ENCODE measurements around the gene PDZD2. TPM values are rescaled to one million over a fixed set of nuclear protein-coding genes. Genes with fewer than 3 reads are reported as not detected.

The PDZD2 gene
- total and polyA plus RNA-seq, 2 donors (not counting 3 experiments of a cell fraction or from before 2014, with no cell fraction given) = 0.66 to 6.9 TPM

GRCh38 chr5:31625394-31625793, 13.5 kb upstream of the PDZD2 start:
- Histone ChIP-seq H3K9me3 (replicated peaks; ENCODE audit: control insufficient read depth, insufficient read depth, low read length) (no peaks in the 10 kb centered on the region), H3K9ac (replicated peaks; ENCODE audit: extremely low read depth, insufficient read depth, low read length) (no peak overlapping the region), H3K27ac (ENCODE audit: insufficient read depth, low read depth, low read length) (no peak overlapping the region), H3K27me3 (ENCODE audit: control insufficient read depth in 2 of 2, insufficient read depth in 2 of 2, low read length in 2 of 2) (no peaks in the 10 kb centered on the region), H3K4me3 (replicated peaks in 1 of 3; ENCODE audit: insufficient read depth in 1 of 3, low read depth in 1 of 3, low read length in 3 of 3) (no peak overlapping the region), H3K79me2 (ENCODE audit: control insufficient read depth, insufficient read depth, low read length) (no peaks in the 10 kb centered on the region), H2AFZ (ENCODE audit: low read depth, low read length) (no peak overlapping the region), H3K4me2 (ENCODE audit: insufficient read depth, low read length) (no peak overlapping the region), H3K4me1 (ENCODE audit: control insufficient read depth, extremely low read depth, insufficient read depth, low read length) (no peaks in the 10 kb centered on the region), H3K36me3 (ENCODE audit: control insufficient read depth in 2 of 2, extremely low read depth in 1 of 2, insufficient read depth in 2 of 2, low read length in 2 of 2) (no peaks in the 10 kb centered on the region), H4K20me1 (replicated peaks; ENCODE audit: control insufficient read depth, extremely low read depth, insufficient read depth, low read length) (no peaks in the 10 kb centered on the region), H3K9me1 (replicated peaks; ENCODE audit: control insufficient read depth, extremely low read depth, insufficient read depth, low read length) (no peaks in the 10 kb centered on the region)
- no TSS peak for BruUV-seq (replicated peaks)
- ChIA-PET POLR2A (no interaction called here), CTCF (no interaction called here)
- DNase-seq (ENCODE audit: low read depth, low spot score) (no peak), FAIRE-seq (no peak)
- intact Hi-C loops (cut with micrococcal nuclease) = no loop called here
- dilution Hi-C loops (cut with MboI; ENCODE audit: extremely low pct_ligation_motif_present, low sequenced_read_pairs) = no loop called here
- TF ChIP-seq MYC (IDR thresholded peaks at IDR 0.05; ENCODE audit: low read depth, low read length) = no peak
- TF ChIP-seq MAX (IDR thresholded peaks at IDR 0.05; ENCODE audit: insufficient read depth, insufficient read length) = no peak
- no peak for TF ChIP-seq EZH2 (IDR thresholded peaks at IDR 0.05; ENCODE audit: borderline replicate concordance, low read depth, low read length, severe bottlenecking)
- TF ChIP-seq FOS (IDR thresholded peaks at IDR 0.05; ENCODE audit: borderline replicate concordance, insufficient read depth, low read length) = no peak
- no peak for TF ChIP-seq CTCF (IDR thresholded peaks at IDR 0.05; ENCODE audit: extremely low read depth in 1 of 2, insufficient read depth in 1 of 2, low read depth in 1 of 2, low read length in 2 of 2)
- TF ChIP-seq JUN (IDR thresholded peaks at IDR 0.05; ENCODE audit: borderline replicate concordance, insufficient read depth, insufficient read length, low read depth) = no peak
- no peak for TF ChIP-seq GATA2 (IDR thresholded peaks at IDR 0.05; ENCODE audit: insufficient read depth, insufficient read length, low read depth, low read length)
- no peak for TF ChIP-seq POLR2AphosphoS5 (IDR thresholded peaks at IDR 0.05; ENCODE audit: insufficient read depth, low read depth, low read length)
- TF ChIP-seq POLR2A (IDR thresholded peaks at IDR 0.05; ENCODE audit: low read depth, low read length) = no peak

Measured in endothelial cell of umbilical vein (primary cell).